Measurements from ENCODE around the gene ATG2A. TPM values are rescaled to one million over a fixed set of nuclear protein-coding genes. Genes with fewer than 3 reads are reported as not detected.

Gene ATG2A
- total RNA-seq, 4 donors from 2014 or later: 19.9 to 28.7 (median 26.1) TPM

DNA sequence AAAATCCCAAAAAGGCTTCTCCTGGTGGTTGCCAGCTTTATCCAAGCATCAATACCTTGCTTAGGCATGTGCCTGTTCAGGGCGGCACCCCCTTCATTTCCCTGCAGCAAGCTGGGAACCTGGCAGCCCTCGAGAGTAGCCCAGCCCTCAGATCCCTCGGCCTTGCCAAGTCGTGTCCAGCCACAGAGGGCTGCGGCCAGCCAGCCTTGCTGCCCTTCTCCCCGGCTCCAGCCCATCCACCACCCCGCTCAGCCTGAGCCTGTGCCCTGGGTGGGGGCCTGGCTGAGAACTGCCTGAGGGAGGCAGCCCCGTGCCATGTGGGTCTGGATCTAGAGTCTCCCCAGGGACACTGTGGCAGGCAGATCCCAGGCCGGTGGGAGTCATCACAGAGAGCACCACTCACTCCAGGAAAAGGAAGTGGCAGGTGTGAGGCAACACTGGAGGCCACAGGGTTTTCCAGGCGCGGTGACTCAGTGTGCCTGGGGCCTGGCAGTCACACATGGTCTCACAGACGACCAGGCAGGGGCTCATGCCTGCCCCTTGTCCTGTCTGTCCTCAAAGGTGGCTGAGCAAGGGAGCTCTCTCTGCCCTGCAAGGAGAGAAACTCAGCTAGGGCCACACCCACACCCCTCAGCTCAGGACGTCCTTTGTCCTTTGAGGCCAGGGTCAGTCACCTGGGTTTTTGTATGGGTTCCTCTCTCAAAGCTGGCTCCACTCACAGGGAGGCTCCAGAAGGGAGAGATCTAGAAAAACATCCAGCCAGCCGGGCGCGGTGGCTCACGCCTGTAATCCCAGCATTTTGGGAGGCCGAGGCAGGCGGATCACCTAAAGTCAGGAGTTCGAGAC is 60.4 kb downstream of the ATG2A start:
- no peak for DNase-seq (ENCODE audit: extremely low spot score)

DNA sequence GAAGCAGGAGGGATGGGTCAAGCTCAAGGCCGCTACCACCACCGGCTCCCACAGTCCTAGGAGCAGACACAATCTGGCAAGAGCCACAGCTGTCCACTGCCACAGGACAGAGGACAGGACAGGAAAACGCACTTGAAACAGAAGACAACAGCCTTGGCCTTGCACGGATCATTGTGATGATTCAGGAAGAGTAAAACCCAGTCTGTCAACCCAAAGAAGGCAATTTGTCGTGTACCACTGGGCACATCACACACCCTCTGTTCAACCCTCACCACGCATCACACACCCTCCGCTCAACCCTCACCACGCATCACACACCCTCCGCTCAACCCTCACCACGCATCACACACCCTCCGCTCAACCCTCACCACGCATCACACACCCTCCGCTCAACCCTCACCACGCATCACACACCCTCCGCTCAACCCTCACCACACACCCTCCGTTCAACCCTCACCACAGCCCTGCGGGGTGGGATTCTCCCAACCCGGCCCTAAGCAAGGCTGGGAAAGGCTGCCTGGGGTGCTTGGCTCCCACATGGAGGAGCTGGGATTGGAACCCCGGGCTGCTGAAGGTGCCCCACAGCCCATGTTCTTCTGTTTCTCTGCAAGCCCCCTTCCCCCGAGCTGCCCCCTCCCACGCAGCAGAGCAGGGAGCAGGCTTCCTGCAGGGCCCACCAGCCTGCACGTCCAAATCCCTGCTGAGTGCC is 61.3 kb downstream of the ATG2A start:
- no peaks in the 10 kb centered on the region for H3K9me3 ChIP-seq
- peak overlapping the region; percentile 93 to 98 (median 94) for H3K27ac ChIP-seq (replicated peaks in 1 of 4)
- WGBS: 85% methylated on average over 18 of the region's 22 CpGs
- peaks cover 90 to 100% (median 99%) of the 10 kb centered on the region in 4 donors for H3K4me1 ChIP-seq
- TF ChIP-seq POLR2AphosphoS5 (IDR thresholded peaks at IDR 0.05) (no peak), POLR2A (IDR thresholded peaks at IDR 0.05; ENCODE audit: low read depth) (no peak)
- TF ChIP-seq, protein P1, sequence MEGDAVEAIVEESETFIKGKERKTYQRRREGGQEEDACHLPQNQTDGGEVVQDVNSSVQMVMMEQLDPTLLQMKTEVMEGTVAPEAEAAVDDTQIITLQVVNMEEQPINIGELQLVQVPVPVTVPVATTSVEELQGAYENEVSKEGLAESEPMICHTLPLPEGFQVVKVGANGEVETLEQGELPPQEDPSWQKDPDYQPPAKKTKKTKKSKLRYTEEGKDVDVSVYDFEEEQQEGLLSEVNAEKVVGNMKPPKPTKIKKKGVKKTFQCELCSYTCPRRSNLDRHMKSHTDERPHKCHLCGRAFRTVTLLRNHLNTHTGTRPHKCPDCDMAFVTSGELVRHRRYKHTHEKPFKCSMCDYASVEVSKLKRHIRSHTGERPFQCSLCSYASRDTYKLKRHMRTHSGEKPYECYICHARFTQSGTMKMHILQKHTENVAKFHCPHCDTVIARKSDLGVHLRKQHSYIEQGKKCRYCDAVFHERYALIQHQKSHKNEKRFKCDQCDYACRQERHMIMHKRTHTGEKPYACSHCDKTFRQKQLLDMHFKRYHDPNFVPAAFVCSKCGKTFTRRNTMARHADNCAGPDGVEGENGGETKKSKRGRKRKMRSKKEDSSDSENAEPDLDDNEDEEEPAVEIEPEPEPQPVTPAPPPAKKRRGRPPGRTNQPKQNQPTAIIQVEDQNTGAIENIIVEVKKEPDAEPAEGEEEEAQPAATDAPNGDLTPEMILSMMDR (IDR thresholded peaks at IDR 0.05): no peak
- H3K4me3 ChIP-seq: peak overlapping the region in 1 of 4 donors; percentile 11
- no peak for DNase-seq (ENCODE audit: extremely low spot score)
- H3K36me3 ChIP-seq: peaks cover 27 to 57% (median 54%) of the 10 kb centered on the region in 4 donors
- no peaks in the 10 kb centered on the region for H3K27me3 ChIP-seq
- intact Hi-C loops (cut with DNase I): no loop called here

More for the DNA sequence above, 60.4 kb downstream of the ATG2A start:
- peak; percentile 71 to 82 for TF ChIP-seq POLR2AphosphoS5 (IDR thresholded peaks at IDR 0.05)
- TF ChIP-seq POLR2A (IDR thresholded peaks at IDR 0.05; ENCODE audit: low read depth): peak; percentile 21
- TF ChIP-seq, protein P1 (IDR thresholded peaks at IDR 0.05): no peak
- peak; percentile 48 for TF ChIP-seq EP300 (IDR thresholded peaks at IDR 0.05)
- 57% methylated on average over 17 of the region's 20 CpGs for WGBS
- H3K4me1 ChIP-seq: peaks cover 93 to 100% (median 98%) of the 10 kb centered on the region in 4 donors
- H3K36me3 ChIP-seq: peaks cover 27 to 57% (median 54%) of the 10 kb centered on the region in 4 donors
- H3K4me3 ChIP-seq: peak overlapping the region in 1 of 4 donors; percentile 21
- intact Hi-C loops (cut with DNase I): no loop called here
- no peaks in the 10 kb centered on the region for H3K27me3 ChIP-seq
- H3K27ac ChIP-seq (replicated peaks in 1 of 4): peak overlapping the region; percentile 93 to 98 (median 94)
- no peaks in the 10 kb centered on the region for H3K9me3 ChIP-seq

DNA sequence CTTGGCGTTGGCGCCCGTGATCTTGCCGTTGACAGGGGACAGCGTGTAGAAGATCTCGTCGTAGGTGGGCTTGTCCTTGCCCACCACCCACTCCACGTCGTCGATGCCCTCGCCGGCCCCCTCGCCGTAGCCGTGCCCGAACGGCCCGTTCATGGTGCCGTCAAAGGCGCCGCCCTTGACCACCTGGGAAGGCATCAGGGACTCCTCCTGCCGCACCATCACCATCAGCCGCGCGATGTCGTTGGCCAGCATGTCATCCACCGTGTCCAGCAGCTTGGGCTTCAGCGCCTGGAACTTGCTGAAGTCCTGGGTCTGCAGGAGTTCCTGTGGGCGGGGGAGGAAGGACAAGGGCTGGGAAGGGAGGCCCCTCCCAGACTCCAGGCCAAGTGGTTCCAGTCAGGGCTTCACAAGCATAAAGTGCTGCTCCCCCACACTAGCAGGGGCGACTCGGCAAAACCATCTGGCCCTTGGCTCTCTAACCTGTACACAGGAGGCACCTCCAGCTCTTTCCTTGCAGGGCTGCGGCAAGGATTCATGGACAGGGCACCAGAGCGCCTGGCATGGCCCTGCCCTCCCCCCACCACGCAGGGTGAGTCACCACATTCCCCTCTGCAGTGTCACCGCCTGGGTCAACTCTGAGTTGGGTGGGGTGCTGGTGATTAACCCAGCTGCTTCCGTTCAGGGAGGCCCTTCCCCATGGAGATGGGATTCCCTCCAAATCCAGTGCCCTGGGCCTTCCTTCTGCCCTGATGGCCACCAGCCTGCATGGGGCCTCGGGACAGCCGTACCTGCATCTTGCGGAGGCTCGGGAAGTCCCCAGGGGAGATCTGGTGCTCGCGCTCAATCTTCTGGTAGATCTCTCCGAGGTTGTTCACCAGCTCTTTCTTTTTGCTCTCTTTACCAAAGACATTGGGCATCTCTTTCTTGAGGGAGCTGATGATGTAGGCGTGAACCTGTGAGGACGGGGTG is 62.2 kb downstream of the ATG2A start:
- Histone ChIP-seq H3K4me3 (peak overlapping the region in 2 of 4 donors; percentile 15 to 18), H3K36me3 (peaks cover 24 to 51% (median 48%) of the 10 kb centered on the region in 4 donors), H3K9me3 (no peaks in the 10 kb centered on the region), H3K27me3 (no peaks in the 10 kb centered on the region), H3K4me1 (peaks cover 90 to 100% (median 99%) of the 10 kb centered on the region in 4 donors), H3K27ac (replicated peaks in 1 of 4) (peak overlapping the region; percentile 93 to 98 (median 94))
- peak; percentile 95 for DNase-seq (ENCODE audit: extremely low spot score)
- TF ChIP-seq EP300 (IDR thresholded peaks at IDR 0.05) (peak; percentile 22), POLR2AphosphoS5 (IDR thresholded peaks at IDR 0.05) (peak; percentile 94 to 97)
- TF ChIP-seq, protein P1 (IDR thresholded peaks at IDR 0.05): no peak
- intact Hi-C loops (cut with DNase I): no loop called here
- WGBS: 89% methylated on average over 33 of the region's 45 CpGs

DNA sequence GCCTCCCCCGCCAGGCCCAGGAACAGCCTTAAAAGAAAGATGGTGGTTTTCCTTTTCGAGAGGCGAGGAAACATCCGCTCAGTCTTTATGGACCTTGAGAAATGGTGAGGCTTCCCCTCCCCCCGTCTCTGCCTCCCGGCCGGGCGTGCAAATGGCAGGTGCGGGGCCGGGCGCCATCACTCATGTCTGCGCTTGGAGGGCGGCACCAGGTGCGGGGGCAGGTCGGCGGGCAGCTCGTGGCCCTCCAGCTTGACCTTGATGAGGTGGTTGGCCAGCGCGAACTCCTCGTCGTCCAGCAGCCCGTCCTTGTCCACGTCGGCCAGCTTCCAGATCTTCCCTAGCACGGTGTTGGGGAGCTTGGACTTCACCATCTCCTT is 62.9 kb downstream of the ATG2A start:
- no peak for DNase-seq (ENCODE audit: extremely low spot score)
- no peak overlapping the region for H3K4me3 ChIP-seq
- TF ChIP-seq POLR2A (IDR thresholded peaks at IDR 0.05; ENCODE audit: low read depth): no peak
- no peak for TF ChIP-seq EP300 (IDR thresholded peaks at IDR 0.05)
- TF ChIP-seq POLR2AphosphoS5 (IDR thresholded peaks at IDR 0.05): no peak
- TF ChIP-seq, protein P1 (IDR thresholded peaks at IDR 0.05): no peak
- 91% methylated on average over 8 of the region's 25 CpGs for WGBS
- peaks cover 19 to 44% (median 42%) of the 10 kb centered on the region in 4 donors for H3K36me3 ChIP-seq
- H3K9me3 ChIP-seq: no peaks in the 10 kb centered on the region
- H3K27me3 ChIP-seq: no peaks in the 10 kb centered on the region
- H3K27ac ChIP-seq (replicated peaks in 1 of 4): peak overlapping the region; percentile 93 to 98 (median 94)
- intact Hi-C loops (cut with DNase I): no loop called here
- peaks cover 90 to 100% (median 99%) of the 10 kb centered on the region in 4 donors for H3K4me1 ChIP-seq

Data from esophagus muscularis mucosa (tissue), 4 donors.